ENCODE results near the gene SMIM29.

SMIM29 gene

DNA sequence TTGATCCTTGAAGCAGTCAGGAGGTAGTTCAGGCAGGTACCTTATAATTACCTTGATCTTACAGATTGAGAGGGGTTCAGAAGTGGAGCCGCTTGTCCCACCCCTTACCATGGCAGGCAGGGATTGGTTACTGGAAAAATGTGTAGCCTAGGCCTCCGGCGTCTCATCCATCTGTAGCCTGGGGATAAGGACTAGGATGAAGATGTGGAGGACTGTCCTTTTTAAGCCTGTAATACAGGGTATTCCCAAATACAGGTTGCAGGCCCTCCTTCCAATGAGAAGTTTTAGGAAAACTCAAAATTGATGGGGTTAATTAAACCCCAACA is 9.3 kb downstream of the SMIM29 start:
- peaks cover 28% of the 10 kb centered on the region for H3K36me3 ChIP-seq (ENCODE audit: low read length)
- H3K4me2 ChIP-seq (ENCODE audit: low read depth, low read length, poor library complexity, severe bottlenecking): peak overlapping the region; percentile 84
- TF ChIP-seq, protein P1, sequence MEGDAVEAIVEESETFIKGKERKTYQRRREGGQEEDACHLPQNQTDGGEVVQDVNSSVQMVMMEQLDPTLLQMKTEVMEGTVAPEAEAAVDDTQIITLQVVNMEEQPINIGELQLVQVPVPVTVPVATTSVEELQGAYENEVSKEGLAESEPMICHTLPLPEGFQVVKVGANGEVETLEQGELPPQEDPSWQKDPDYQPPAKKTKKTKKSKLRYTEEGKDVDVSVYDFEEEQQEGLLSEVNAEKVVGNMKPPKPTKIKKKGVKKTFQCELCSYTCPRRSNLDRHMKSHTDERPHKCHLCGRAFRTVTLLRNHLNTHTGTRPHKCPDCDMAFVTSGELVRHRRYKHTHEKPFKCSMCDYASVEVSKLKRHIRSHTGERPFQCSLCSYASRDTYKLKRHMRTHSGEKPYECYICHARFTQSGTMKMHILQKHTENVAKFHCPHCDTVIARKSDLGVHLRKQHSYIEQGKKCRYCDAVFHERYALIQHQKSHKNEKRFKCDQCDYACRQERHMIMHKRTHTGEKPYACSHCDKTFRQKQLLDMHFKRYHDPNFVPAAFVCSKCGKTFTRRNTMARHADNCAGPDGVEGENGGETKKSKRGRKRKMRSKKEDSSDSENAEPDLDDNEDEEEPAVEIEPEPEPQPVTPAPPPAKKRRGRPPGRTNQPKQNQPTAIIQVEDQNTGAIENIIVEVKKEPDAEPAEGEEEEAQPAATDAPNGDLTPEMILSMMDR (IDR thresholded peaks at IDR 0.05; ENCODE audit: insufficient read depth, low read length, poor library complexity, severe bottlenecking): no peak
- no peak for TF ChIP-seq EZH2phosphoT487 (conservative IDR thresholded peaks at IDR 0.05; ENCODE audit: low read length)
- no peak overlapping the region for H2AFZ ChIP-seq (ENCODE audit: low read depth, low read length, severe bottlenecking)
- H3K9ac ChIP-seq (ENCODE audit: low read length): peak overlapping the region; percentile 100
- peaks cover 25% of the 10 kb centered on the region for H4K20me1 ChIP-seq (ENCODE audit: low read depth, low read length)
- peaks cover 63% of the 10 kb centered on the region for H3F3A ChIP-seq (ENCODE audit: insufficient read depth)
- H3K4me3 ChIP-seq (ENCODE audit: insufficient read depth, low read length, poor library complexity, severe bottlenecking): peak overlapping the region; percentile 98
- H3K9me2 ChIP-seq (replicated peaks; ENCODE audit: insufficient read depth, low read length): no peaks in the 10 kb centered on the region
- H3K9me3 ChIP-seq (ENCODE audit: insufficient read depth, low read length): no peaks in the 10 kb centered on the region
- no peaks in the 10 kb centered on the region for H3K27me3 ChIP-seq (ENCODE audit: low read length)
- H3K27ac ChIP-seq (ENCODE audit: low read depth, low read length): peak overlapping the region; percentile 94
- H3K79me2 ChIP-seq (ENCODE audit: insufficient read depth, low read length): peaks cover 54% of the 10 kb centered on the region

DNA sequence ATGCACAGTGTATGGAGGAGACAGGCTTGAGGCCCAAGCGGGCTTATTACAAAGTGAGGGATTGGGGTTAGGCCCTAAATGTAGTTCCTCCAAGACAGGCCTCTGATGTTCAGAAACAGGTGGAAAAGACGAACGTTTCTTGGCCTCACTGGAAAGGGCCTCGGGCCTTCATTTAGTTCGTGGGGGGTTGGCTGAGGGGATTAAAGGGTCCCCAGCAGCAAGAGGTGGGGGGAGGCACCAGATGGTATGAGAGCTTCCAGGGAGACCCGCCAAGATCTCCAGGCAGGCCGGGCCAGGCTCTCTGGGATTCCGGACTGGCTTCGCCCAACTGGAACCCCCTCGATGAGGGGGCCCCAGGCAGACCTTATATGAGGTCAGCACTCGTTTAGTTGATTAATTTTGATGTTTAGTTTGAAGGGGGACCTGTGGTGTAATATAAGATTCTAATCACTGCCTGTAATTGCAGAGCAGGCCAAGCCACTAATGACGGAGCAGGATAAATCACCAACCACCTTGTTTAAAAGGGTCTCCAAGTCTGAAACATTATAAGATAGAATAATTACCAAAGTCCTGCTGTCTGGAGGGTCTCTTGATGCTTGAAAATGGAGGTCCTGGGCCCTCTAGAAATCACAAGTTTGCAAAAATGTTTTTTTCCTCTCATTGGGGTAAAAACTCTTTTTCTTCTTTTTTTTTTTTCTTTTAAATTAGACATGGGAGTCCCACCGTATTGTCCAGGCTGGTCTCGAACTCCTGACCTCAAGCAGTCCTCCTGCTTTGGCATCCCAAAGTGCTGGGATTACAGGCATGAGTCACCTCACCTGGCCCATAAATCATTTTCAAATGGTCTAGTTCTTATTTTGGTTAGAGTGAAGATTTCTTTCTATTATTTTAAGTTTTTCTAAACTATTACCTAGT is 10.0 kb downstream of the SMIM29 start:
- Histone ChIP-seq H3K9me2 (replicated peaks; ENCODE audit: insufficient read depth, low read length) (no peaks in the 10 kb centered on the region), H3K79me2 (ENCODE audit: insufficient read depth, low read length) (peaks cover 54% of the 10 kb centered on the region), H4K20me1 (ENCODE audit: low read depth, low read length) (peaks cover 25% of the 10 kb centered on the region), H2AFZ (ENCODE audit: low read depth, low read length, severe bottlenecking) (no peak overlapping the region), H3K4me3 (ENCODE audit: insufficient read depth, low read length, poor library complexity, severe bottlenecking) (peak overlapping the region; percentile 98), H3K27ac (ENCODE audit: low read depth, low read length) (peak overlapping the region; percentile 94), H3K4me2 (ENCODE audit: low read depth, low read length, poor library complexity, severe bottlenecking) (peak overlapping the region; percentile 84), H3K9ac (ENCODE audit: low read length) (peak overlapping the region; percentile 100), H3K9me3 (ENCODE audit: insufficient read depth, low read length) (no peaks in the 10 kb centered on the region), H3K36me3 (ENCODE audit: low read length) (peaks cover 28% of the 10 kb centered on the region), H3F3A (ENCODE audit: insufficient read depth) (peaks cover 58% of the 10 kb centered on the region), H3K27me3 (ENCODE audit: low read length) (no peaks in the 10 kb centered on the region)
- no peak for TF ChIP-seq EZH2phosphoT487 (conservative IDR thresholded peaks at IDR 0.05; ENCODE audit: low read length)
- TF ChIP-seq, protein P1 (IDR thresholded peaks at IDR 0.05; ENCODE audit: insufficient read depth, low read length, poor library complexity, severe bottlenecking): no peak

DNA sequence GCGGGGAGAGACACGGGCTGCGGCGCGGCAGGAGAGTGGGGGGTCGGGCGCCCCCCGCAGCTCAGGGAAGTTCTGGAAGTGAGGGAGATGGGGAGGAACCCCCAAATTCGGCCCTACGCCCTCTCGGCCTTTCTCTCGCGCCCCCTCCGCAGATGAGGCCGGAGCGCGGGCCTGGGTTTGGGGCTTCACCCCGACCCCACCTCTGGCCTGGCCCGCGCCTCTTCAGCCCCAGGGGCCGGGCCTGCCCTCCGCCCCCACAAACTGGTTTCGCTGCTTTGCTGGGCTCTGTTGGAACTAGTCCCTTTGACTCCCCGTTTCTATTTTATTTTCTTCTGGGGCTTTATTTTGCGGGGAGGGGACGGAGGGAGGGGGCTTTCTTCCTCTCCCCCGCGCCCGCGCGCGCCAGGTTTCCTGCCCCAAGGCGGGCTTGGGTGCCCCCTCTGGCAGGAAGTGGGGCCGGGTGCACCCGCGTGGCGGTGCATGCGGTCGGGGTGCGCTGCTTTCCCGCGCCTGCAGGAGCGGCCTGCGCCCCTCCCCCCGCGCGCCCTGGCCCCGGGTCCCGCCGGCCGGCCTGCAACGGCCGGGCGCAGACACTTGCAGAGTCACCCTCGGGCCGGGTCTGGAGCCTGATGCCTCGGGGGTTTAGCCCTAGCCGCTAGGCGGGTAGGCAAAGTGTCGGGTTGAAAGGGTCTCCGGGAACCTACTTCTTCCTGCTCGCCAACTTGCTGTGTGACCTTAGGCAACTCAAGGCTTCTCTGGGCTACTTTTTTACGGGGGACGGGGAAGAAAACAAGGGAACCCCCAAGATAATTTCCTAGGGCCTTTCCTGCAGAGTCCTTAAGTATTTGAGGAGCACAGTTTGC is 10.9 kb downstream of the SMIM29 start:
- H3K36me3 ChIP-seq (ENCODE audit: low read length): peaks cover 25% of the 10 kb centered on the region
- peak overlapping the region; percentile 94 for H3K27ac ChIP-seq (ENCODE audit: low read depth, low read length)
- H3K9ac ChIP-seq (ENCODE audit: low read length): peak overlapping the region; percentile 100
- peaks cover 54% of the 10 kb centered on the region for H3K79me2 ChIP-seq (ENCODE audit: insufficient read depth, low read length)
- H3K4me3 ChIP-seq (ENCODE audit: insufficient read depth, low read length, poor library complexity, severe bottlenecking): peak overlapping the region; percentile 98
- no peaks in the 10 kb centered on the region for H3K9me3 ChIP-seq (ENCODE audit: insufficient read depth, low read length)
- H4K20me1 ChIP-seq (ENCODE audit: low read depth, low read length): peaks cover 25% of the 10 kb centered on the region
- no peaks in the 10 kb centered on the region for H3K27me3 ChIP-seq (ENCODE audit: low read length)
- TF ChIP-seq EZH2phosphoT487 (conservative IDR thresholded peaks at IDR 0.05; ENCODE audit: low read length): no peak
- TF ChIP-seq, protein P1 (IDR thresholded peaks at IDR 0.05; ENCODE audit: insufficient read depth, low read length, poor library complexity, severe bottlenecking): peak; percentile 58
- H2AFZ ChIP-seq (ENCODE audit: low read depth, low read length, severe bottlenecking): no peak overlapping the region
- H3F3A ChIP-seq (ENCODE audit: insufficient read depth): peaks cover 55% of the 10 kb centered on the region
- H3K4me2 ChIP-seq (ENCODE audit: low read depth, low read length, poor library complexity, severe bottlenecking): peak overlapping the region; percentile 84
- H3K9me2 ChIP-seq (replicated peaks; ENCODE audit: insufficient read depth, low read length): no peaks in the 10 kb centered on the region
